ENCODE measurements around the gene MARK4. TPM values are rescaled to one million over a fixed set of nuclear protein-coding genes. Genes with fewer than 3 reads are reported as not detected.

The MARK4 gene
- total RNA-seq, 1 experiment from 2014 or later: 58.5 TPM

DNA sequence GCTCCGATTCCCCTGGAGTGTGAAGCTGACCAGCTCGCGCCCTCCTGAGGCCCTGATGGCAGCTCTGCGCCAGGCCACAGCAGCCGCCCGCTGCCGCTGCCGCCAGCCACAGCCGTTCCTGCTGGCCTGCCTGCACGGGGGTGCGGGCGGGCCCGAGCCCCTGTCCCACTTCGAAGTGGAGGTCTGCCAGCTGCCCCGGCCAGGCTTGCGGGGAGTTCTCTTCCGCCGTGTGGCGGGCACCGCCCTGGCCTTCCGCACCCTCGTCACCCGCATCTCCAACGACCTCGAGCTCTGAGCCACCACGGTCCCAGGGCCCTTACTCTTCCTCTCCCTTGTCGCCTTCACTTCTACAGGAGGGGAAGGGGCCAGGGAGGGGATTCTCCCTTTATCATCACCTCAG lies 51.3 kb downstream of the MARK4 start:
- peaks cover 10% of the 10 kb centered on the region for H3K4me1 Mint-ChIP-seq
- DNase-seq (ENCODE audit: low spot score): no peak

More for the DNA sequence above, 51.3 kb downstream of the MARK4 start:
- ChIA-PET CTCF (interaction anchor here (0.8 to 1.0 kb wide), 2 partner anchors 36 to 102 kb away, joined by 3 to 4 read pairs; no protein-coding TSS in a partner anchor), POLR2A (no interaction called here)
- no peak for ATAC-seq
- peaks cover 22% of the 10 kb centered on the region for H3K36me3 Mint-ChIP-seq
- TF ChIP-seq TCF7 (CRISPR knock-in tag; IDR thresholded peaks at IDR 0.05; ENCODE audit: low read depth) (no peak), NFE2L1 (CRISPR knock-in tag; IDR thresholded peaks at IDR 0.05) (no peak), ELF4 (CRISPR knock-in tag; IDR thresholded peaks at IDR 0.05; ENCODE audit: low read depth) (no peak), ZNF138 (CRISPR knock-in tag; conservative IDR thresholded peaks at IDR 0.05) (no peak), ESRRA (CRISPR knock-in tag; IDR thresholded peaks at IDR 0.05; ENCODE audit: borderline replicate concordance) (no peak), TEAD4 (CRISPR knock-in tag; IDR thresholded peaks at IDR 0.05) (no peak), MYBL2 (CRISPR knock-in tag; IDR thresholded peaks at IDR 0.05) (no peak), ZNF121 (CRISPR knock-in tag; IDR thresholded peaks at IDR 0.05) (no peak), GRHL2 (CRISPR knock-in tag; IDR thresholded peaks at IDR 0.05; ENCODE audit: insufficient replicate concordance, severe bottlenecking) (no peak)
- TF ChIP-seq, protein P1, sequence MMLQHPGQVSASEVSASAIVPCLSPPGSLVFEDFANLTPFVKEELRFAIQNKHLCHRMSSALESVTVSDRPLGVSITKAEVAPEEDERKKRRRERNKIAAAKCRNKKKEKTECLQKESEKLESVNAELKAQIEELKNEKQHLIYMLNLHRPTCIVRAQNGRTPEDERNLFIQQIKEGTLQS (CRISPR knock-in tag; conservative IDR thresholded peaks at IDR 0.05): no peak
- TF ChIP-seq, protein P2, sequence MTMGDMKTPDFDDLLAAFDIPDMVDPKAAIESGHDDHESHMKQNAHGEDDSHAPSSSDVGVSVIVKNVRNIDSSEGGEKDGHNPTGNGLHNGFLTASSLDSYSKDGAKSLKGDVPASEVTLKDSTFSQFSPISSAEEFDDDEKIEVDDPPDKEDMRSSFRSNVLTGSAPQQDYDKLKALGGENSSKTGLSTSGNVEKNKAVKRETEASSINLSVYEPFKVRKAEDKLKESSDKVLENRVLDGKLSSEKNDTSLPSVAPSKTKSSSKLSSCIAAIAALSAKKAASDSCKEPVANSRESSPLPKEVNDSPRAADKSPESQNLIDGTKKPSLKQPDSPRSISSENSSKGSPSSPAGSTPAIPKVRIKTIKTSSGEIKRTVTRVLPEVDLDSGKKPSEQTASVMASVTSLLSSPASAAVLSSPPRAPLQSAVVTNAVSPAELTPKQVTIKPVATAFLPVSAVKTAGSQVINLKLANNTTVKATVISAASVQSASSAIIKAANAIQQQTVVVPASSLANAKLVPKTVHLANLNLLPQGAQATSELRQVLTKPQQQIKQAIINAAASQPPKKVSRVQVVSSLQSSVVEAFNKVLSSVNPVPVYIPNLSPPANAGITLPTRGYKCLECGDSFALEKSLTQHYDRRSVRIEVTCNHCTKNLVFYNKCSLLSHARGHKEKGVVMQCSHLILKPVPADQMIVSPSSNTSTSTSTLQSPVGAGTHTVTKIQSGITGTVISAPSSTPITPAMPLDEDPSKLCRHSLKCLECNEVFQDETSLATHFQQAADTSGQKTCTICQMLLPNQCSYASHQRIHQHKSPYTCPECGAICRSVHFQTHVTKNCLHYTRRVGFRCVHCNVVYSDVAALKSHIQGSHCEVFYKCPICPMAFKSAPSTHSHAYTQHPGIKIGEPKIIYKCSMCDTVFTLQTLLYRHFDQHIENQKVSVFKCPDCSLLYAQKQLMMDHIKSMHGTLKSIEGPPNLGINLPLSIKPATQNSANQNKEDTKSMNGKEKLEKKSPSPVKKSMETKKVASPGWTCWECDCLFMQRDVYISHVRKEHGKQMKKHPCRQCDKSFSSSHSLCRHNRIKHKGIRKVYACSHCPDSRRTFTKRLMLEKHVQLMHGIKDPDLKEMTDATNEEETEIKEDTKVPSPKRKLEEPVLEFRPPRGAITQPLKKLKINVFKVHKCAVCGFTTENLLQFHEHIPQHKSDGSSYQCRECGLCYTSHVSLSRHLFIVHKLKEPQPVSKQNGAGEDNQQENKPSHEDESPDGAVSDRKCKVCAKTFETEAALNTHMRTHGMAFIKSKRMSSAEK (CRISPR knock-in tag; IDR thresholded peaks at IDR 0.05; ENCODE audit: borderline replicate concordance): no peak
- TF ChIP-seq, protein P3, sequence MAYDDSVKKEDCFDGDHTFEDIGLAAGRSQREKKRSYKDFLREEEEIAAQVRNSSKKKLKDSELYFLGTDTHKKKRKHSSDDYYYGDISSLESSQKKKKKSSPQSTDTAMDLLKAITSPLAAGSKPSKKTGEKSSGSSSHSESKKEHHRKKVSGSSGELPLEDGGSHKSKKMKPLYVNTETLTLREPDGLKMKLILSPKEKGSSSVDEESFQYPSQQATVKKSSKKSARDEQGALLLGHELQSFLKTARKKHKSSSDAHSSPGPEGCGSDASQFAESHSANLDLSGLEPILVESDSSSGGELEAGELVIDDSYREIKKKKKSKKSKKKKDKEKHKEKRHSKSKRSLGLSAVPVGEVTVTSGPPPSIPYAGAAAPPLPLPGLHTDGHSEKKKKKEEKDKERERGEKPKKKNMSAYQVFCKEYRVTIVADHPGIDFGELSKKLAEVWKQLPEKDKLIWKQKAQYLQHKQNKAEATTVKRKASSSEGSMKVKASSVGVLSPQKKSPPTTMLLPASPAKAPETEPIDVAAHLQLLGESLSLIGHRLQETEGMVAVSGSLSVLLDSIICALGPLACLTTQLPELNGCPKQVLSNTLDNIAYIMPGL (CRISPR knock-in tag; IDR thresholded peaks at IDR 0.05): no peak
- TF ChIP-seq, protein P4, sequence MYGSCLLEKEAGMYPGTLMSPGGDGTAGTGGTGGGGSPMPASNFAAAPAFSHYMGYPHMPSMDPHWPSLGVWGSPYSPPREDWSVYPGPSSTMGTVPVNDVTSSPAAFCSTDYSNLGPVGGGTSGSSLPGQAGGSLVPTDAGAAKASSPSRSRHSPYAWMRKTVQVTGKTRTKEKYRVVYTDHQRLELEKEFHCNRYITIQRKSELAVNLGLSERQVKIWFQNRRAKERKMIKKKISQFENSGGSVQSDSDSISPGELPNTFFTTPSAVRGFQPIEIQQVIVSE (CRISPR knock-in tag; IDR thresholded peaks at IDR 0.05; ENCODE audit: borderline replicate concordance): no peak
- TF ChIP-seq, protein P5, sequence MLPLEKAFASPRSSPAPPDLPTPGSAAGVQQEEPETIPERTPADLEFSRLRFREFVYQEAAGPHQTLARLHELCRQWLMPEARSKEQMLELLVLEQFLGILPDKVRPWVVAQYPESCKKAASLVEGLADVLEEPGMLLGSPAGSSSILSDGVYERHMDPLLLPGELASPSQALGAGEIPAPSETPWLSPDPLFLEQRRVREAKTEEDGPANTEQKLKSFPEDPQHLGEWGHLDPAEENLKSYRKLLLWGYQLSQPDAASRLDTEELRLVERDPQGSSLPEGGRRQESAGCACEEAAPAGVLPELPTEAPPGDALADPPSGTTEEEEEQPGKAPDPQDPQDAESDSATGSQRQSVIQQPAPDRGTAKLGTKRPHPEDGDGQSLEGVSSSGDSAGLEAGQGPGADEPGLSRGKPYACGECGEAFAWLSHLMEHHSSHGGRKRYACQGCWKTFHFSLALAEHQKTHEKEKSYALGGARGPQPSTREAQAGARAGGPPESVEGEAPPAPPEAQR (CRISPR knock-in tag; IDR thresholded peaks at IDR 0.05): no peak
- TF ChIP-seq, protein P6, sequence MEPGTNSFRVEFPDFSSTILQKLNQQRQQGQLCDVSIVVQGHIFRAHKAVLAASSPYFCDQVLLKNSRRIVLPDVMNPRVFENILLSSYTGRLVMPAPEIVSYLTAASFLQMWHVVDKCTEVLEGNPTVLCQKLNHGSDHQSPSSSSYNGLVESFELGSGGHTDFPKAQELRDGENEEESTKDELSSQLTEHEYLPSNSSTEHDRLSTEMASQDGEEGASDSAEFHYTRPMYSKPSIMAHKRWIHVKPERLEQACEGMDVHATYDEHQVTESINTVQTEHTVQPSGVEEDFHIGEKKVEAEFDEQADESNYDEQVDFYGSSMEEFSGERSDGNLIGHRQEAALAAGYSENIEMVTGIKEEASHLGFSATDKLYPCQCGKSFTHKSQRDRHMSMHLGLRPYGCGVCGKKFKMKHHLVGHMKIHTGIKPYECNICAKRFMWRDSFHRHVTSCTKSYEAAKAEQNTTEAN (CRISPR knock-in tag; IDR thresholded peaks at IDR 0.05): no peak
- TF ChIP-seq, protein P7, sequence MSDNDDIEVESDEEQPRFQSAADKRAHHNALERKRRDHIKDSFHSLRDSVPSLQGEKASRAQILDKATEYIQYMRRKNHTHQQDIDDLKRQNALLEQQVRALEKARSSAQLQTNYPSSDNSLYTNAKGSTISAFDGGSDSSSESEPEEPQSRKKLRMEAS (CRISPR knock-in tag; IDR thresholded peaks at IDR 0.05): no peak
- TF ChIP-seq, protein P8, sequence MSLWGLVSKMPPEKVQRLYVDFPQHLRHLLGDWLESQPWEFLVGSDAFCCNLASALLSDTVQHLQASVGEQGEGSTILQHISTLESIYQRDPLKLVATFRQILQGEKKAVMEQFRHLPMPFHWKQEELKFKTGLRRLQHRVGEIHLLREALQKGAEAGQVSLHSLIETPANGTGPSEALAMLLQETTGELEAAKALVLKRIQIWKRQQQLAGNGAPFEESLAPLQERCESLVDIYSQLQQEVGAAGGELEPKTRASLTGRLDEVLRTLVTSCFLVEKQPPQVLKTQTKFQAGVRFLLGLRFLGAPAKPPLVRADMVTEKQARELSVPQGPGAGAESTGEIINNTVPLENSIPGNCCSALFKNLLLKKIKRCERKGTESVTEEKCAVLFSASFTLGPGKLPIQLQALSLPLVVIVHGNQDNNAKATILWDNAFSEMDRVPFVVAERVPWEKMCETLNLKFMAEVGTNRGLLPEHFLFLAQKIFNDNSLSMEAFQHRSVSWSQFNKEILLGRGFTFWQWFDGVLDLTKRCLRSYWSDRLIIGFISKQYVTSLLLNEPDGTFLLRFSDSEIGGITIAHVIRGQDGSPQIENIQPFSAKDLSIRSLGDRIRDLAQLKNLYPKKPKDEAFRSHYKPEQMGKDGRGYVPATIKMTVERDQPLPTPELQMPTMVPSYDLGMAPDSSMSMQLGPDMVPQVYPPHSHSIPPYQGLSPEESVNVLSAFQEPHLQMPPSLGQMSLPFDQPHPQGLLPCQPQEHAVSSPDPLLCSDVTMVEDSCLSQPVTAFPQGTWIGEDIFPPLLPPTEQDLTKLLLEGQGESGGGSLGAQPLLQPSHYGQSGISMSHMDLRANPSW (CRISPR knock-in tag; conservative IDR thresholded peaks at IDR 0.05; ENCODE audit: low read depth): no peak
- TF ChIP-seq, protein P9, sequence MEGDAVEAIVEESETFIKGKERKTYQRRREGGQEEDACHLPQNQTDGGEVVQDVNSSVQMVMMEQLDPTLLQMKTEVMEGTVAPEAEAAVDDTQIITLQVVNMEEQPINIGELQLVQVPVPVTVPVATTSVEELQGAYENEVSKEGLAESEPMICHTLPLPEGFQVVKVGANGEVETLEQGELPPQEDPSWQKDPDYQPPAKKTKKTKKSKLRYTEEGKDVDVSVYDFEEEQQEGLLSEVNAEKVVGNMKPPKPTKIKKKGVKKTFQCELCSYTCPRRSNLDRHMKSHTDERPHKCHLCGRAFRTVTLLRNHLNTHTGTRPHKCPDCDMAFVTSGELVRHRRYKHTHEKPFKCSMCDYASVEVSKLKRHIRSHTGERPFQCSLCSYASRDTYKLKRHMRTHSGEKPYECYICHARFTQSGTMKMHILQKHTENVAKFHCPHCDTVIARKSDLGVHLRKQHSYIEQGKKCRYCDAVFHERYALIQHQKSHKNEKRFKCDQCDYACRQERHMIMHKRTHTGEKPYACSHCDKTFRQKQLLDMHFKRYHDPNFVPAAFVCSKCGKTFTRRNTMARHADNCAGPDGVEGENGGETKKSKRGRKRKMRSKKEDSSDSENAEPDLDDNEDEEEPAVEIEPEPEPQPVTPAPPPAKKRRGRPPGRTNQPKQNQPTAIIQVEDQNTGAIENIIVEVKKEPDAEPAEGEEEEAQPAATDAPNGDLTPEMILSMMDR (IDR thresholded peaks at IDR 0.05): no peak
- TF ChIP-seq, protein P10, sequence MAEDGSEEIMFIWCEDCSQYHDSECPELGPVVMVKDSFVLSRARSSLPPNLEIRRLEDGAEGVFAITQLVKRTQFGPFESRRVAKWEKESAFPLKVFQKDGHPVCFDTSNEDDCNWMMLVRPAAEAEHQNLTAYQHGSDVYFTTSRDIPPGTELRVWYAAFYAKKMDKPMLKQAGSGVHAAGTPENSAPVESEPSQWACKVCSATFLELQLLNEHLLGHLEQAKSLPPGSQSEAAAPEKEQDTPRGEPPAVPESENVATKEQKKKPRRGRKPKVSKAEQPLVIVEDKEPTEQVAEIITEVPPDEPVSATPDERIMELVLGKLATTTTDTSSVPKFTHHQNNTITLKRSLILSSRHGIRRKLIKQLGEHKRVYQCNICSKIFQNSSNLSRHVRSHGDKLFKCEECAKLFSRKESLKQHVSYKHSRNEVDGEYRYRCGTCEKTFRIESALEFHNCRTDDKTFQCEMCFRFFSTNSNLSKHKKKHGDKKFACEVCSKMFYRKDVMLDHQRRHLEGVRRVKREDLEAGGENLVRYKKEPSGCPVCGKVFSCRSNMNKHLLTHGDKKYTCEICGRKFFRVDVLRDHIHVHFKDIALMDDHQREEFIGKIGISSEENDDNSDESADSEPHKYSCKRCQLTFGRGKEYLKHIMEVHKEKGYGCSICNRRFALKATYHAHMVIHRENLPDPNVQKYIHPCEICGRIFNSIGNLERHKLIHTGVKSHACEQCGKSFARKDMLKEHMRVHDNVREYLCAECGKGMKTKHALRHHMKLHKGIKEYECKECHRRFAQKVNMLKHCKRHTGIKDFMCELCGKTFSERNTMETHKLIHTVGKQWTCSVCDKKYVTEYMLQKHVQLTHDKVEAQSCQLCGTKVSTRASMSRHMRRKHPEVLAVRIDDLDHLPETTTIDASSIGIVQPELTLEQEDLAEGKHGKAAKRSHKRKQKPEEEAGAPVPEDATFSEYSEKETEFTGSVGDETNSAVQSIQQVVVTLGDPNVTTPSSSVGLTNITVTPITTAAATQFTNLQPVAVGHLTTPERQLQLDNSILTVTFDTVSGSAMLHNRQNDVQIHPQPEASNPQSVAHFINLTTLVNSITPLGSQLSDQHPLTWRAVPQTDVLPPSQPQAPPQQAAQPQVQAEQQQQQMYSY (CRISPR knock-in tag; IDR thresholded peaks at IDR 0.05): no peak
- no peak overlapping the region for H3K27ac Mint-ChIP-seq
- H3K27me3 Mint-ChIP-seq (ENCODE audit: low read depth): peaks cover 44% of the 10 kb centered on the region
- peaks cover 8% of the 10 kb centered on the region for H3K9me3 Mint-ChIP-seq
- no peak overlapping the region for H3K4me3 Mint-ChIP-seq
